ENCODE results near the gene SORD. TPM values are rescaled to one million over a fixed set of nuclear protein-coding genes. Genes with fewer than 3 reads are reported as not detected.
"Not testable (repeated sequence)": the region's sequence is repeated elsewhere in the genome, so short reads cannot be mapped to it uniquely, and the experiment has no call there.

SORD gene
- total RNA-seq, 1 experiment from 2014 or later, result 116 TPM

DNA sequence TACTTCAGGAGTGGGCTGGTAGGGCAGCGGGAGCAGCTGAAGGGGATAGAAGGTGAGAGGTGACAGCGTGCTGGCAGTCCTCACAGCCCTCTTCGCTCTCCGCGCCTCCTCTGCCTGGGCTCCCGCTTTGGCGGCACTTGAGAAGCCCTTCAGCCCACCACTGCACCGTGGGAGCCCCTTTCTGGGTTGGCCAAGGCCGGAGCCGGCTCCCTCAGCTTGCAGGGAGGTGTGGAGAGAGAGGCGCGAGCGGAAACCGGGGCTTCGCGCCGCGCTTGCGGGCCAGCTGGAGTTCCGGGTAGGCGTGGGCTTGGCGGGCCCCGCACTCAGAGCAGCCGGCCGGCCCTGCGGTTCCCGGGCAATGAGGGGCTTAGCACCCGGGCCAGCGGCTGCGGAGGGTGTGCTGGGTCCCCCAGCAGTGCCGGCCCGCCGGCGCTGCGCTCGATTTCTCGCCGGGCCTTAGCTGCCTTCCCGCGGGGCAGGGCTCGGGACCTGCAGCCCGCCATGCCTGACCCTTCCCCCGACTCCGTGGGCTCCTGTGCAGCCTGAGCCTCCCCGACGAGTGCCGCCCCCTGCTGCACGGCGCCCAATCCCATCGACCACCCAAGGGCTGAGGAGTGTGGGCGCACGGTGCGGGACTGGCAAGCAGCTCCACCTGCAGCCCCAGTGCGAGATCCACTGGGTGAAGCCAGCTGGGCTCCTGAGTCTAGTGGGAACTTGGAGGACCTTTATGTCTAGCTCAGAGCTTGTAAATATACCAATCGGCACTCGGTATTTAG lies 11.8 kb downstream of the SORD start:
- H3K4me2 ChIP-seq (ENCODE audit: low read length); CTCF ChIA-PET; BruUV-seq (replicated peaks); H3K4me1 ChIP-seq (ENCODE audit: control insufficient read depth in 1 of 2, insufficient read depth in 2 of 2, low read length in 2 of 2); H4K20me1 ChIP-seq (ENCODE audit: insufficient read depth); ATAC-seq; RAD21 ChIA-PET (ENCODE audit: low non-redundant PET in 1 of 2, low total read pairs in 2 of 2, uncharacterized antibody in 2 of 2, unreplicated experiment in 2 of 2); H3K9me3 ChIP-seq (ENCODE audit: control insufficient read depth in 1 of 2, insufficient read depth in 1 of 2, low read depth in 1 of 2, low read length in 2 of 2); H3K9ac ChIP-seq (ENCODE audit: low read length); H3K4me3 ChIP-seq (replicated peaks in 1 of 2; ENCODE audit: low read depth in 1 of 2, low read length in 2 of 2); H3K9me2 ChIP-seq (ENCODE audit: insufficient read depth); H3K27me3 ChIP-seq (ENCODE audit: insufficient read depth, low read length); H3K27ac ChIP-seq (ENCODE audit: low read depth, low read length); DNase-seq (ENCODE audit: low read depth, low spot score); intact Hi-C loops (cut with micrococcal nuclease); POLR2A ChIA-PET; H2AFZ ChIP-seq (ENCODE audit: low read depth, low read length, poor library complexity, severe bottlenecking): not testable (repeated sequence)
- peaks cover 16% of the 10 kb centered on the region for H3K79me2 ChIP-seq (ENCODE audit: insufficient read depth, low read length)
- H3K36me3 ChIP-seq (ENCODE audit: control insufficient read depth in 1 of 2, insufficient read depth in 2 of 2, low read length in 2 of 2), result peaks cover 8 to 16% of the 10 kb centered on the region in 2 experiments; a peak in 3 of 4 replicates

DNA sequence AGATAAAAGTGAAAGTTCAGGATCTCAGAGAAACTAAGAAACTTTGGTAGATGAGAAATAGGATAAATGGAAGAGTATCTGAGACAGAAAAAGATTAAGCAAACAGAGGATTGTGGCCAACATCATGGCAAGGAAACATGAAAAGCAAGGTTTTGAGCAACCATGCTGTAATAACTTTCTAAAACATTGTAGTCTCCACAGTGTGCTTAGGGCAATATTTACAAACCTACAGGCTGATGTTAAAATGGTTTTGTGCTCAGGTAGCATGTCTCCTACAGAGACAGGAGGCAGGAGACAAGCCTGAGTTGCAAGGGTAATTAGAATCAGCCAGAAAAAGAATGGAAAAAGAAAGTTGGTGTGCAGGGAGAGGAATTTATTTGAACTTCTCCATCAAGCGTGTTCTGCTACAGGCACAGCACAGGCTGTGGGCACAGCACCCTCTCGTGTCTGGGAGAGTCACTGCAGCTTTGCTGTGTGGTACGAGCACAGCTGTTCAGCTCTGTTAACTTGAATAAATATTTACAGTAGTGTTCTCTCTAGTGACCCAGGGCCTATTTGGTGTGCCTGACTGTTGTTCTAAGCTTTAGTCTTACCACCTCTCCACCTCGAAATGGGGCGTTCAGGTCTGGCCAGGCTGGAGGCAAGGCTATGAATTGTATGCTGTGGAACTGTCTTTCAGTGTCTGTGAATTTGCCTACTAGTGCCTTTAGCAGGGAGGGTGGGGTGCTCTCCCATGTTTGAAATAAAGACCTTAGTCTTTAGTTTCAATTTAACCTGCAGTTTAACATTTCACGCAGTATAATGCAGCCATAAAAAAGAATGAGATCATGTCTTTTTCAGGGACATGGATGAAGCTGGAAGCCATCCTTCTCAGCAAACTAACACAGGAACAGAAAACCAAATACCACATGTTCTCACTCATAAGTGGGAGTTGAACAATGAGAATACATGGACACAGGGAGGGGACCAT lies 14.1 kb downstream of the SORD start:
- H3K4me3 ChIP-seq (replicated peaks in 1 of 2; ENCODE audit: low read depth in 1 of 2, low read length in 2 of 2); H3K4me1 ChIP-seq (ENCODE audit: control insufficient read depth in 1 of 2, insufficient read depth in 2 of 2, low read length in 2 of 2); H3K4me2 ChIP-seq (ENCODE audit: low read length); H3K9me2 ChIP-seq (ENCODE audit: insufficient read depth); H3K79me2 ChIP-seq (ENCODE audit: insufficient read depth, low read length); H3K9me3 ChIP-seq (ENCODE audit: control insufficient read depth in 1 of 2, insufficient read depth in 1 of 2, low read depth in 1 of 2, low read length in 2 of 2); H4K20me1 ChIP-seq (ENCODE audit: insufficient read depth); H2AFZ ChIP-seq (ENCODE audit: low read depth, low read length, poor library complexity, severe bottlenecking); BruUV-seq (replicated peaks); H3K27ac ChIP-seq (ENCODE audit: low read depth, low read length); H3K9ac ChIP-seq (ENCODE audit: low read length); RAD21 ChIA-PET (ENCODE audit: low non-redundant PET in 1 of 2, low total read pairs in 2 of 2, uncharacterized antibody in 2 of 2, unreplicated experiment in 2 of 2); H3K36me3 ChIP-seq (ENCODE audit: control insufficient read depth in 1 of 2, insufficient read depth in 2 of 2, low read length in 2 of 2); H3K27me3 ChIP-seq (ENCODE audit: insufficient read depth, low read length): not testable (repeated sequence)
- intact Hi-C loops (cut with micrococcal nuclease), result loop anchor here (2.0 kb wide), 2 partner anchors 68 to 184 kb away; no protein-coding TSS in a partner anchor
- POLR2A ChIA-PET, result interaction anchor here (1.1 kb wide), 1 partner anchor 69 kb away, joined by 3 read pairs; no protein-coding TSS in a partner anchor
- CTCF ChIA-PET, result interaction anchor here (1.4 to 2.1 kb wide), 5 partner anchors 59 to 184 kb away, joined by 3 to 11 read pairs (median 6); no protein-coding TSS in a partner anchor
- ATAC-seq (peak; percentile 94), DNase-seq (ENCODE audit: low read depth, low spot score) (peak; percentile 16)
- TF ChIP-seq, protein P1, sequence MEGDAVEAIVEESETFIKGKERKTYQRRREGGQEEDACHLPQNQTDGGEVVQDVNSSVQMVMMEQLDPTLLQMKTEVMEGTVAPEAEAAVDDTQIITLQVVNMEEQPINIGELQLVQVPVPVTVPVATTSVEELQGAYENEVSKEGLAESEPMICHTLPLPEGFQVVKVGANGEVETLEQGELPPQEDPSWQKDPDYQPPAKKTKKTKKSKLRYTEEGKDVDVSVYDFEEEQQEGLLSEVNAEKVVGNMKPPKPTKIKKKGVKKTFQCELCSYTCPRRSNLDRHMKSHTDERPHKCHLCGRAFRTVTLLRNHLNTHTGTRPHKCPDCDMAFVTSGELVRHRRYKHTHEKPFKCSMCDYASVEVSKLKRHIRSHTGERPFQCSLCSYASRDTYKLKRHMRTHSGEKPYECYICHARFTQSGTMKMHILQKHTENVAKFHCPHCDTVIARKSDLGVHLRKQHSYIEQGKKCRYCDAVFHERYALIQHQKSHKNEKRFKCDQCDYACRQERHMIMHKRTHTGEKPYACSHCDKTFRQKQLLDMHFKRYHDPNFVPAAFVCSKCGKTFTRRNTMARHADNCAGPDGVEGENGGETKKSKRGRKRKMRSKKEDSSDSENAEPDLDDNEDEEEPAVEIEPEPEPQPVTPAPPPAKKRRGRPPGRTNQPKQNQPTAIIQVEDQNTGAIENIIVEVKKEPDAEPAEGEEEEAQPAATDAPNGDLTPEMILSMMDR (IDR thresholded peaks at IDR 0.05 in 2 of 3, conservative IDR thresholded peaks at IDR 0.05 in 1 of 3; ENCODE audit: borderline replicate concordance in 1 of 3, insufficient read depth in 1 of 3, low read depth in 2 of 3, low read length in 2 of 3), result peak; percentile 59 to 87 (median 69); a peak in 5 of 6 replicates
- TF ChIP-seq RAD21 (IDR thresholded peaks at IDR 0.05; ENCODE audit: low read depth), result peak; percentile 74

Measured in HCT116 (cell line).